Measurements from ENCODE around the gene L3MBTL2.
A peak's percentile ranks its signal among the peaks of the same experiment; 100 is the strongest.

The L3MBTL2 gene

GRCh38 chr22:41215409-41215808 lies 10.3 kb downstream of the L3MBTL2 start:
- DNase-seq (ENCODE audit: low read depth), result no peak

- DNase-seq (ENCODE audit: low read depth), result no peak
These were observed 10.8 kb downstream of the L3MBTL2 start for GRCh38 chr22:41215926-41216325.

GRCh38 chr22:41216984-41217383 lies 11.9 kb downstream of the L3MBTL2 start:
- DNase-seq (ENCODE audit: low read depth), result no peak

- DNase-seq (ENCODE audit: low read depth), result peak; percentile 70
These were observed 12.5 kb downstream of the L3MBTL2 start for GRCh38 chr22:41217553-41218157.

- no peak for DNase-seq (ENCODE audit: low read depth)
These were observed 17.9 kb downstream of the L3MBTL2 start for GRCh38 chr22:41222846-41223507.

- no peak for DNase-seq (ENCODE audit: low read depth)
These were observed 18.4 kb downstream of the L3MBTL2 start for GRCh38 chr22:41223535-41223934.

- no peak for DNase-seq (ENCODE audit: low read depth)
These were observed 21.9 kb downstream of the L3MBTL2 start for GRCh38 chr22:41226723-41227655.

GRCh38 chr22:41229215-41229614 lies 24.1 kb downstream of the L3MBTL2 start:
- no peak for DNase-seq (ENCODE audit: low read depth)

- DNase-seq (ENCODE audit: low read depth), result peak; percentile 50
These were observed 24.8 kb downstream of the L3MBTL2 start for GRCh38 chr22:41229730-41230400.

GRCh38 chr22:41230401-41230785 lies 25.3 kb downstream of the L3MBTL2 start:
- no peak for DNase-seq (ENCODE audit: low read depth)

- DNase-seq (ENCODE audit: low read depth), result no peak
These were observed 26.3 kb downstream of the L3MBTL2 start for GRCh38 chr22:41231369-41231768.

- DNase-seq (ENCODE audit: low read depth), result no peak
These were observed 29.9 kb downstream of the L3MBTL2 start for GRCh38 chr22:41234815-41235695.

- no peak for DNase-seq (ENCODE audit: low read depth)
These were observed 32.1 kb downstream of the L3MBTL2 start for GRCh38 chr22:41237036-41237706.

- DNase-seq (ENCODE audit: low read depth), result peak; percentile 32
These were observed 32.8 kb downstream of the L3MBTL2 start for GRCh38 chr22:41237707-41238569.

- no peak for DNase-seq (ENCODE audit: low read depth)
These were observed 33.7 kb downstream of the L3MBTL2 start for GRCh38 chr22:41238570-41239442.

- no peak for DNase-seq (ENCODE audit: low read depth)
These were observed 34.5 kb downstream of the L3MBTL2 start for GRCh38 chr22:41239443-41240128.

- no peak for DNase-seq (ENCODE audit: low read depth)
These were observed 35.4 kb downstream of the L3MBTL2 start, which contains the start of gene CHADL for GRCh38 chr22:41240377-41241132. Gene CHADL, minus strand, starts transcription at chr22:41240931. Its CDS starts 50 bp downstream, at chr22:41240881.
